Stromal cell of bone marrow (primary cell): ENCODE data around the gene NEAT1.

Experiments used
- DNase-seq: peaks from one replicate; pipeline ENCODE4 v3.0.0-alpha.2; 2012; ENCODE audit warnings: low read depth

NEAT1 gene

DNA sequence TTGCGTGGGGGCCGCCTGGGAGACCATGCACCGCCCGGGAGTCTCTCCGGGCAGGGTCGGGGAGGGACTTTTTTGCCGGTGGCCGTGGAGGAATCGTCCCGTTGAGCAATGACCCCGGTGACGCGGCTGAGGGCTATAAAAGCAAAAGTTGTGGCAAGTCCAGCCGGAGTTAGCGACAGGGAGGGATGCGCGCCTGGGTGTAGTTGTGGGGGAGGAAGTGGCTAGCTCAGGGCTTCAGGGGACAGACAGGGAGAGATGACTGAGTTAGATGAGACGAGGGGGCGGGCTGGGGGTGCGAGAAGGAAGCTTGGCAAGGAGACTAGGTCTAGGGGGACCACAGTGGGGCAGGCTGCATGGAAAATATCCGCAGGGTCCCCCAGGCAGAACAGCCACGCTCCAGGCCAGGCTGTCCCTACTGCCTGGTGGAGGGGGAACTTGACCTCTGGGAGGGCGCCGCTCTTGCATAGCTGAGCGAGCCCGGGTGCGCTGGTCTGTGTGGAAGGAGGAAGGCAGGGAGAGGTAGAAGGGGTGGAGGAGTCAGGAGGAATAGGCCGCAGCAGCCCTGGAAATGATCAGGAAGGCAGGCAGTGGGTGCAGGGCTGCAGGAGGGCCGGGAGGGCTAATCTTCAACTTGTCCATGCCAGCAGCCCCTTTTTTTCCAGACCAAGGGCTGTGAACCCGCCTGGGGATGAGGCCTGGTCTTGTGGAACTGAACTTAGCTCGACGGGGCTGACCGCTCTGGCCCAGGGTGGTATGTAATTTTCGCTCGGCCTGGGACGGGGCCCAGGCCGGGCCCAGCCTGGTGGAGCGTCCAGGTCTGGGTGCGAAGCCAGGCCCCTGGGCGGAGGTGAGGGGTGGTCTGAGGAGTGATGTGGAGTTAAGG, at the start of gene NEAT1:
TSS of gene NEAT1 (plus strand) at position 166 of the 883 bp plus-strand sequence.
- peak; percentile 93 for DNase-seq

DNA sequence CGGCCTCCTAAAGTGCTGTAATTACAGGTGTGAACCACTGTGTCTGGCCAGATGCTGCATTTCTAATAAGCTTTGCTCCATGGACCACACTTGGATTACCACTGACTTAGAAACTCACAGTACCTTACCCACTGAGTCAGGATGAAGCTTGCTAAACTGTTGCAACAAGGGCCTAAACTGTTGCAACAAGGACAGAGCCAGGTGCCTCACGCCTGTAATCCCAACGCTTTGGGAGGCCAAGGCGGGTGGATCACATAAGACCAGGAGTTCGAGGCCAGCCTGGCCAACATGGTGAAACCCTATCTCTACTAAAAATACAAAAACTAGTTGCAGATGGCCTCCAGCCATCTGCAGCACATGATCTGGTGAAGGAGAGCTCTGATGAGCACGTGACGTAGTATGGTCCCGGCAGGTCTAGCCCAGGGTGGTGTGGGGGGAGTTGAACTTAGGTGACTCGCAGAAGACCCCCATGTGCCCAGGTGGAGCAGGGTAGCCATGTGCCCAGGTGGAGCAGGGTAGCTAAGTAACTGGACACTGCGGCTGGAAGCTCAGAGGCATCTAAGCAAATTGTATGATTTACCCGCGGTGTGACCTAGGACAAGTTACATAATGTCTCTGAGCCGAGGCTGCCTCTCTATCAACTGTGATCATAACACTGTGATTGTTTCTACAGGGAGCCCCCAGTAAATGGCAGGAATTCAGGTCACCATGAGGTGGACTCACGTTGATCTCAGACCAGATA, 48.6 kb upstream of the NEAT1 start:
- DNase-seq = no peak

DNA sequence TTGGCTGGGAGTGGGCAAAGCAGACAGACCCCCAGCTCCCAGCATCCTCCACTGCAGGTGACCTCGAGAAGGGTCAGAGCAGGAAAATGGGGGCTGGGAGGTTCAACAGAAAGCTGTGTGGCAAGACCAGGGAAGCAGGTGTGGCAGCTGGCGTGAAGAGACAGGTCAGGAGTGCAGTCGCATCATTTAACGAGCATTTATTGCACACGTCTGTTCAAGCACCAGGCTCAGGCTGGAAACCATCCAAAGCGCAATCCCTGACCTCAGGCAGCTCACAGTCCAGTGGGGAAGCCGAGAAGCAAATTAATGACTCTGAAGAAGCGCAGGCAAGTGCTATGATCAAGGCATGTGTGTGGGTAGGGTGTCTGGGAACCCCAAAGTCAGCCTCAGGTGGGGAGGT, 47.6 kb upstream of the NEAT1 start:
- no peak for DNase-seq

DNA sequence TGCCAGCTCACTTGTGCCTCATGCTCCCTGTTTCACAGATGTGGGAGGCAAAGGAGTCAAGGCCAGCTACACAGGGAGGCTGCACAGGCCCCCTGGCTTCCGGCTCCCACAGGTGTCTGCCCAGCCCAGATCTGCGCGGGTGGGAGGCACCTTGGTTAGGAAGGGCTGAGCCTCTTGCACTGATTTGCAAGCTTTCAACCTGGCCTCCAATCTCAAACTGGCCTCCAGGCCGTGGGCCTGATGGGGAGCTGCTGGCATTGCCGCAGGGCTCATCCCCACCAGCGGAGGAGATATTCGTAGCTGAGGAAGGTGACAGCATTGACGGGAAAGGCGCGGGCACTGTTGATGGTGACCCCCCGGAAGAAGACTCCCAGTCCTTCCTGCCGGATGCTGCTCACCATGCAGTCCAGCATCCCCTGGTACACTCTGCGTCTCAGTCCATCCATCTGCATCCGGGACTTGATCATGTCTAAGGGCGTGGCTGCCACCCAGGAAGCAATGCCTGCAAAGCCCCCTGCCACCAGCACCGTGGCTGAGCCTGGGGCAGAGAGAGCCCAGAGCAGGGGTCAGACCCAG, 46.4 kb upstream of the NEAT1 start:
- DNase-seq = no peak

DNA sequence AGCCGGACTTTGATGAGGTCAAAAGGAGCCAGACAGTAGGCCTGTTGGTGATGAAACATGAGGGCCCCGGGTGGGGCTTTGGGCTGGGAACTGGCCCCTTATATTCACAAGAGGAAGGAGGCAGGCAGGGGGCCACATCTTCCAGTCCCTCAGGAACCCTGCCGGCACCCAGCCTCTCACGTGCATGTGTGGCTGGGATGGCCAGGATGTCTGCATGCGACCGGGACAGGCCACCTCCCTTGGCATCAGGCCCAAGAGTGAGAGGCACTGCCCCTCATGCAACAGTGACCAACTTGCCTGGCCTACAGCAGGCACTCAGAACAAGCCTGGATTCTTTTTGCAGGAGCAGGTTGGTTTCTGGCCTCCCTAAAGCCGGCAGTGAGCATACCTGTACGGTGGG, 45.6 kb upstream of the NEAT1 start:
- no peak for DNase-seq

DNA sequence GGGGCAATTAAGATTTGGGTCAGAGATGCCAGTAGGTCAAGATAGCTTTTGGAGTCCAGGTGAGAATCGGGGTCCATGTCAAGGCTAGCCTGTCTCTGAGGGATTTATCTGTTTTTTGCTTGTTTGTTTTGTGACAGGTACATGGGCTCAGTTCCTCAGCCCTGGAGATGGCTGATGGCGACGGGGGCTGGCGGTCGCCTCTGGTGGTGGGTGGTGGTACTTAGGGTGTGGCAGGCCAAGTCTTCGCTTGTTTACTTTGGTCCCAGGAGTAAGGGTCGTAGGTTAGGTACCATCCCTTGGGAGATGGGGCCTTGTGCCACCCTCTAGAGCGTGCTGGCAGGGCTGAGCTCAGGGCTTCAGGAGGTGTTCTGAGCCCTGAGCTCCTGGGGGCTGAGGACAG, 44.8 kb upstream of the NEAT1 start:
- no peak for DNase-seq

DNA sequence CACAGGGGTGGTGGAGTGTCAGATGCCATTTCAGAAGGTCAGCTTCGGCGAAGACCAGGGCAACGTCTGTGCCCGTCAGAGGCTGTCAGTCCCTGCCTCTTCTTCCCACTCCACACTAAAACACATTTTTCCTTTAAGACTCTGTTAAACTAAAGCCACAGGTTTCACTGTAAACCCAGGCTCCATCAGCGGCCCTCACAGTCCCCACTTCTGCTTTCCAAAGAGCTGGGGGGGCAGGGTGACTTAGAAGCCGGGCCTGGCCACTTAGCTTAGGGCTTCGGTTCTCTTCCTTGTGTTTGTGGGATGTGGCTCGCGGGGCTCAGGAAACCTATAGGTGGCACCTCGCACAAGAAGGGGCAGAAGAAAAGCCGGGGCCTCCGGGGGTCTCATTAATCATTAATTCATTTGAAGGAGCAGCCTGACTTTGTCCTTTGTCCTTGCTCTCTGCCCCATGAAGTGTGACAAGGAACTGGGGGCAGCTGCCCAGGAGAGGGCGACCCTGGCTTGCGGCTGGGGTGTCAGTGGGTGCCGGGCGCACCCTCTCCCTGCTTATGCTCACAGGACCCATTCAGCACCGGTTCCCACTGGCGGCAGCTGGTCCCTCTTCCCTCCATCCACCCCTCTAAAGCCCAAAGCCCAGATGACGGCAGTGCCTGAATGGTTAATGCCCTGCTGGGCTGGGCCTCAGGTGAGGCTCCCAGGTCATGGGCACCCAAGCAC, 44.2 kb upstream of the NEAT1 start:
- no peak for DNase-seq

DNA sequence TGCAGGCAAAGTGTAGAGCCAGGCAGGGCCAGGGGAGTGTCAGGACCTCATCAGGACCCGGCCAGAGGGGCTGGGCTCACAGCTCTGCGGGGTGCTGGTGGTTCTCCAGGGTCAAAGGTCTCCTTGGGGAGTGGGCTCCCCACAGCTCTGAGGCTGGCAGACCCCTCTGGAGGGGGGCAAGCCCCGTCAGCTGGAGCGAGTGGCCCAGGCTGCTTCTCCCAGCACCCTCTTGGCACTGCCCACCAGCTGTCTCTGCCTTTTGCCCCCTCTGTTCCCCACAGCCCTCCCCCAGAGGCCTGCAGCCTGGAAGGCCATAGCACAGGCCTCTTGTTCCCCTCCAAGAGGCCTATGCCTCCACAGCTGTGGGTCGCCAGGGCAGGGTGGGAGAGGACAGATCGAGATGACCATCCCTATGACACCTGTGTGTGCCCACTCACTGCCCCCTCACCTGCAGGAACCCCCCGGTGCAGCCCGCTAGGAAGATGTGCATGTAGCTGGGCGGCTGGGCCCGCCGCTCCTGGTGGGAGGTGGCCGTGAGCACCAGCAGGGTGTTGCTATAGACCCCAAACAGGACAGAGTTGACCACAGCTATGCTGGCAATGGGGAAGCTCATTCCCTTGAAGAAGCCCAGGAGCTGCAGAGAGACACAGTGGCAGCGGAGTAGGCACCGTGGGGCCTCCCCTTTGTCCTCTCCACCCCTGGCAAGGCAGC, 43.5 kb upstream of the NEAT1 start:
- DNase-seq = no peak

DNA sequence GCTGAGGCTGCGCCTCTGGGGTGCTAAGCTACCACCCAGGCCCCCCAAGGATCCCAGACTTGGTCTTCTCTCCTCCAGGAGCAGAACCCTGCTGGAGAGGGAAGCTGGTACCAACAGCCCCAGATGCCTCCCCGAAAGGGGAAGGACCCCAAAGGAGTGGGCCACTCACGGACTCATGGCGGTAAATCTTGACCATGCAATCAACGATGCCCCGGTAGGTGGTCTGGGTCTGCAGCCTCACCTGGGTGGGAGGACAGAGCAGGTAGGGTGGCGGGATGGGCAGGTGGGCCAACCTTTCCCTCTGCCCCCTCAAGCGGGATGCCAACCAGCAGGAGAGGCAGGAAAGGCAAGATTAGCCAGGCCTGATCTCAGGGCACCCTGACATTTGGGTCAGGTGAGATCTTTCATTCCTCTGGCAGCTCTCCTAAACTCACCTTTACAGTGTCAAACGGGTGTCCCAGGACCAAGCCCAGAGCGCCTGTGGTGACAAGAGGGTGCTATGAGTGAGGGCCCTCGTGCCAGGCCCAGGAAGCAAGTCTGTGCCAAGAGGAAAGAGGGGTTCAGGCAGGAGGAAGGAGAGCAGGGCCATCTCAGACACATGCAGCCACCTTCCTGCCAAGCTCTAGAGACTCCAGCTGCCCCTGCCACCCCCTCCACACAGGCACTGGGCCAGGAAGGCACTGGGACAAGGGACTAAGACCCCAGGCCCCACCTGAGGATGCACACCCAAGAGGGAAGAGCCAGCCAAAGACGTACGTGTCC, 42.7 kb upstream of the NEAT1 start:
- no peak for DNase-seq

DNA sequence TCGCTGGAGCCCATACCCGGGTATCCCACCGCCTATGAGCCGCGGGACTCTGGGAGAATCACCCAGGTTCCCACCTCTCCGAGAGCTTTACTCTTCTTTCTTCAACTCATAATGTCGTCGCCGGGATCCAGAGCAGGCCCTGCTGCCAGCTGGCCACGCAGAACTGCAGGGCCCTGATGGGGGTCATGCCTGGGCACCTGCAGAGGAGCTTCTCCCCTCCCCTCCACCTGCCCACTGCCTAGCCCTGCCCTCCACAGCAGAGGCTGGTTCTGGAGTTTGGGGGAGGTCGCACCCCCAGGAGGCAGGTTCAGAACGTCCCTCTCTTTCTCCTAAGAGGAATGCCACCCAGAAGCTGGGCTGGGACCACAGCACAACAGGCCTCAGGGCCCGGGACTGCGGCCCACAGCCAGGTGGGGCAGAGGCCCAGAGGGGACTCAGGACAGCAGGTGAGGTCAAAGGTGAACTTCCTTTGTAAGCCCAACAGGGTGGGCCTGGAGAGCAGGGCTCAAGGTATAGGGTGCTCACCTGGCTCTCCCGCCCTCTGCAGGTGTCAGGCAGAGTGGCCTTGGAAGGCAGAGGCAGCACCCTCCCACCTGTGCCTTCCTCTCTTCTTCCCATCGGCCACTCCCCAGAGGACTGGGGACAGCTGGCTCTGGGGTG, 42.0 kb upstream of the NEAT1 start:
- DNase-seq = no peak

DNA sequence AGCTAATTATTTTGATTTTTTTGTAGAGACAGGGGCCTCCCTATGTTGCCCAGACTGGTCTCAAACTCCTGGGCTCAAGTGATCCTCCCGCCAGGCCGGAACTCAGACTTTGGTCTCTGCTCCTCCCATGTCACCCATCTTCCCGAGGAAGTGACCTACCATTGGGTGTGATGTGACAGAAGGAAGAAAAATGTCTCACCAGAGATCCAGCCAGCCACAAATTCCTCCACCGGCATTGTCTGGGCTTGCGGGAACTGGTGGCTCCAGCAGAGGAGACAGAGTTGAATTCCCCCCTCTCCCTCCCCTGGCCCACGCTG, 40.9 kb upstream of the NEAT1 start:
- DNase-seq = no peak

DNA sequence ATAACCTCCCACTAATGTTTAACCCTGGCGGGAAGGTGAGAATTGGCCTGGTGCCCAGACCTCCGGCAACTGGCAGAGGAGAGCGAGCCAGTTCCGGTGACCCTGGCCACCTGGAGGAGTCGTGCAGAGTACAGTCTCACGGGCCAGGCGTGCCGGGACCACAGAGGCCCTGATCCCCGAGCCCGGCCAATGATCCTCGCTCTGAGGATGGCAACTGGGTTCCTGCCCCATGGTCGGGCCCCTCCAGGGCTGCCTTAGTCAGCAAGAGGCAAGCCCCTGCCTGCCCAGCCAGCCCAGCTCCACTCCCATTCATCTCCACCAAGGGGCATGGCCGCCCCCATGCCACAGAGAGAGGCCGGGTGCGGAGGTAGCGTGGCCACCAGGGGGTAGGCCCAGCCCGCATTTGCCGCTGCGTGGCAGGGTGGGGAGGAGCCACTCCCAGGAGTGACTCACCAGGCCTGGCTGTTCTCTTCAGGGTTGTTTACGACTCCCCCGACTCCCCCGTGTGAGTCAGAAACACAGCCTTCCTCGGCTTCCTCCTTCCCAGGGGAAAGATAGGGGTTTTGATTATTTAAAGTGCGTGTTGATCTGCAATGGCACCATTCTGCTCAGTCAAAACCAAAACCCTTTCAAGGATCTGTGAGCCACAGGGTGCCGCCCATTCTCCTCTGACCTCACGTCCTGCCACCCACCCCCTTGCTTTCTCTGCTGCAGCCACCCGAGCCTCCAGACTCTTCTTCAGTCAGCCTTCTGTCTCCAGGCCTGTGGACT, 40.4 kb upstream of the NEAT1 start, which contains the start of gene SLC25A45:
TSS of gene SLC25A45 (minus strand) at position 614 of the 771 bp plus-strand sequence. CDS start 695 bp downstream, outside the sequence.
- peak; percentile 99 for DNase-seq

DNA sequence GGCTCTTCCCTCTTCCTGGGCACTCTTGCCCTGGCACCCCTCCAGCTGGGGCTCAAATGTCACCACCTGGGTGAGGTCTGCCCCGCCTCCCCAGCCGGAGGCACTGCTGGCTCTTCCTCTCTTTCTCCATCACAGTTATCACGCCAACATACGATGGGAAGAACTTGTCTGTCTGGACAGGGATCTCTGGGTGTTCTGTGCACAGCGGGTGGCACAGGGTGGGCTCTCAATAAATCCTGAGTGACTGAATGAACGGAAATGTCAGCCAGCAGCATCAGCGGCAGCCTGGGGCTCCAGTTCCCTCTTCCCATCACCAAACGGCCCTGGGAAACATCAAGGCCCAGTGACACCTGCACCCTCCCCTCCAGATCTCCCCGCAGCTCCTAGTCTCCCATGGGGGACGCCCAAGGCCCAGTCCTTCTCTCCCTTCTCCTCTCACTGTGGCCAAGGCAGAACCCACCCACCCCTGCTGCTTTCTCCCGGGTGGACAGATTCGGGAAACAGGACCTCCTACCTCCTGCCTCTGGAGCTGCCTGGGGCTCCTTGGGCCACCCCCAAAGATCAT, 39.7 kb upstream of the NEAT1 start:
- no peak for DNase-seq

DNA sequence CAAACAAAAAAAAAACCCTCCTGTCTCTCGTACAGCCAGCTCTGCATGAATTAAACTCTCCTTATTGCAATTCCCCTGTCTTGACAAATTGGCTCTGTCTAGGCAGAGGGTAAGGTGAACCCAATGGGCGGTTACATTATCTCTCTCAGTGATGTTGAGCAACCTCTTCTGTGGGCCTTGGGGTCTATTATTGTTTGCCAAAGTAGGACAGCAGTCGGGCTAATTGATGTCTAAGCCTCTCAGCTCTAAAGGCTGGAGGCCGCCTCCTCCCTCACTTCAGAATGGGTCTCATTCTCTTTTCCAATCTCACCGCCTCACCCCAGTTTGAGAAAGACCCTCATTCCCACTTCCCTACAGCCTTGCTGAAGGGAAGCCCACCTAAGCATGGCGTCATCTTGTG, 38.8 kb upstream of the NEAT1 start:
- no peak for DNase-seq

DNA sequence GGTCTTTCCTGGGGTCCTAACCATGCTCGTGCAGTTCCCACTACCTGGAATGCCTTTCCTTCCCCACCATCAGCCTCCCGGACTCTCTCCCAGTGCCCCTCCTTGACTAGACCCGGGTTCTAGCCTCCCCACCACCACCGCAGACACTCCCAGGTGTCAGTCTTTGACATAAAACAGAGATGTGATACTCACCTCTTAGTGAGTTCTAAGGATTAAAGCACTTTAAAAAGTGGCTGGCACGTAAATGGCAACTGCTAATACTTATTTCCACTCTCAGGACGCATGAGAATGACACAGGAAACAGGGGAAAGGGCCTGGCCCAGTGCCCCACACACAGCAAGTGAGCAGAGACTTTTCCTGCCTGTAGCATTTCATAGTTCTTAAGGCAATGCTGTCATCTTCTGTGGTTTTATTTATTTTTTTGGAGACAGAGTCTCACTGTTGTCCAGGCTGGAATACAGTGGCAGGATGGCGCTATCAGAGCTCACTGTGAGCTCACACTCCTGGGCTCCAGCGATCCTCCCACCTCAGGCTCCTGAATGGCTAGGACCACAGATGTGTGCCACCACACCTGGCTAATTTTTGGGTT, 38.2 kb upstream of the NEAT1 start:
- no peak for DNase-seq

DNA sequence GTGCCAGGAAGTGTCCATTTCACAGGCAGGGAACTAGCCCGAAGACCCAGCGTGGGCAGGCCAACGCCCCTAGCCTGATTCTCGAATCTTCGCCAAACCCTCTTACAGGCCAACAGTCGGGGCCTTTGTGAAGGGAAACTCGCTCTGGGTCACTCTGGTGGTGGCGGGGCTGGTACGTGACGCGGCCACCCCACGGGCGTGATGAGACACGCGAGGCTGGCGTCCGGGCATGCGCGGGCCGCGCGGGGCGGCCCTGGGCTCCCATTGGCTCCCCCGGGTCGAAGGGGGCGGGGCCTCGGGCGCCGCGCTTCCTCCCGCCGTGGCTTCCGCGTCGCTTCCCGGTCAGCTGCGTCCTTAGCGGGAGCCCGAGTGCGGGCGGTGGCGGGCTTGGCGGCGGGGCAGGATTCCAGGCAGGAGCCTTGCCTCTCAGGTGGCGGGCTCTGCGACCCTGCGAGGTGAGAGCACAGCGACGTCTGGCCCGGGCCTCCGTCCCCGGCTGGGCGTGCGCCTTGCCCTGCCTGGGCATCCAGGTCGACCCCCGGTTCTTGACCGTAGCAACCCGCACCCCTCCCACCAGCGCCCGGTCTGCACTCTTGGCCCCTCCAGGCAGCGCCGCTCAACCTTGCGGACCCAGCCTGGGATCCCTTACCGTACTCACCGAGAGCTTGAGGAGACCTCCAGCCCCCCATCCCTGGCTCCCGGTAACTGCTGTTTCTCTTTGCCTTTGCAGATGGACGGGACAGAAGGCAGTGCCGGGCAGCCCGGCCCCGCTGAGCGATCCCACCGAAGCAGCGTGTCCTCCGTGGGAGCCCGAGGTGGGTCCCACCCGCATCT, 36.1 kb upstream of the NEAT1 start, which contains the start of gene FRMD8:
TSS of gene FRMD8 (plus strand) at position 331 of the 834 bp plus-strand sequence. CDS start at position 731, 400 bp downstream.
- DNase-seq = peak; percentile 79

DNA sequence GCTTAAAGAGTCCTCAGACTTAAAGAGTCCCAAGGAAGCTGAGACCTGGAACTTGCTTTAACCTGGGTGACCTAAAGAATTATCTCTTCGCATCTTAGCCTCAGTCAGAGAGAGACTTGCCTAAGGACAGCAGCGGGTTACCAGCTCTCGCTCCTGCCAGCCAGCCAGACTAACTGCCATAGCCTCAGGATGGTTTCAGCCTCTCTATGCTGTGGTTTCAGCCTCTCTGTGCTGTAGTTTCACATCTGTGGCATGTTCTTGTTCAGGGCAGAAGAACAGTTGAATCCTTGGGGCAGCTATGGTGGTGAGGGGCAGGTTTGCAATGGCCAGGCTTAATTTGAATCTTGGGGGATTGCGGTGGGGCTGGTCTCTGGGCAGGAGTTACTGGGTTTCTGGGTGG, 33.9 kb upstream of the NEAT1 start:
- no peak for DNase-seq
